ENCODE data around the gene TASP1. TPM values are rescaled to one million over a fixed set of nuclear protein-coding genes. Genes with fewer than 3 reads are reported as not detected.

Gene TASP1
- total RNA-seq, 1 experiment from 2014 or later: 25.9 TPM

DNA sequence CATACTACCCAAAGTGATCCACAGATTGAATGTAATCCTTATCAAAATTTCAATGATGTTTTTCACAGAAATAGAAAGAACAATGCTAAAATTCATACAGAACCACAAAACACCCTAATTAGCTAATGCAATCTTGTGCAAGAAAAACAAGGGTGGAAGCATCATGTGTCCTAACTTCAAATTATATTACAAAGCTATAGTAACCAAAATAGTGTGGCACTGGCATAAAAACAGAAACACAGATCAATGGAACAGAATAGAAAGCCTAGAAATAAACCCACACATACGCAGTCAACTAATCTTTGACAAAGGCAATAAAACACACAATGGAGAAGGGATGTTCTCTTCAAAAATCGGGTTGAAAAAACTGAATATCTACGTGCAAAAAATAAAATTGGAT is 131.1 kb downstream of the TASP1 start:
- Histone ChIP-seq H3K27ac (no peak overlapping the region), H3K9me3 (ENCODE audit: insufficient read depth, low read depth) (0 out of 2 replicates have a peak, but pooled peaks cover 16% of the 10 kb centered on the region), H3K9me2 (ENCODE audit: insufficient read depth) (peaks cover 3% of the 10 kb centered on the region; the same call in 1 of the 2 replicates), H3K4me1 (replicated peaks; ENCODE audit: insufficient read depth) (no peaks in the 10 kb centered on the region), H3K27me3 (ENCODE audit: insufficient read depth, low read depth) (no peaks in the 10 kb centered on the region), H3K79me2 (ENCODE audit: low read depth) (no peaks in the 10 kb centered on the region), H3K4me3 (no peak overlapping the region), H3F3A (ENCODE audit: insufficient read depth, low read depth) (no peaks in the 10 kb centered on the region; the same call in 1 of the 2 replicates), H4K20me1 (ENCODE audit: insufficient read depth) (no peaks in the 10 kb centered on the region; the same call in 1 of the 2 replicates), H2AFZ (no peak overlapping the region), H3K36me3 (ENCODE audit: low read depth) (no peaks in the 10 kb centered on the region), H3K4me2 (no peak overlapping the region)
- intact Hi-C loops (cut with micrococcal nuclease; ENCODE audit: unreplicated experiment): no loop called here
- DNase-seq: no peak
- ChIA-PET CTCF (no interaction called here), POLR2A (ENCODE audit: unreplicated experiment) (no interaction called here)
- TF ChIP-seq CTCF (conservative IDR thresholded peaks at IDR 0.05) (no peak), EZH2 (IDR thresholded peaks at IDR 0.05; ENCODE audit: low read depth) (no peak)
- no TSS peak for BruUV-seq (replicated peaks)

- Histone ChIP-seq H3K4me3 (no peak overlapping the region), H3K4me1 (replicated peaks; ENCODE audit: insufficient read depth) (no peaks in the 10 kb centered on the region), H3K27ac (no peak overlapping the region), H3K9me3 (ENCODE audit: insufficient read depth, low read depth) (peaks cover 25% of the 10 kb centered on the region; the same call in 1 of the 2 replicates), H3K9me2 (ENCODE audit: insufficient read depth) (peaks cover 3% of the 10 kb centered on the region; the same call in 1 of the 2 replicates), H3F3A (ENCODE audit: insufficient read depth, low read depth) (no peaks in the 10 kb centered on the region; the same call in 1 of the 2 replicates), H3K36me3 (ENCODE audit: low read depth) (no peaks in the 10 kb centered on the region), H3K27me3 (ENCODE audit: insufficient read depth, low read depth) (no peaks in the 10 kb centered on the region), H4K20me1 (ENCODE audit: insufficient read depth) (no peaks in the 10 kb centered on the region; the same call in 1 of the 2 replicates), H2AFZ (no peak overlapping the region), H3K79me2 (ENCODE audit: low read depth) (no peaks in the 10 kb centered on the region), H3K4me2 (no peak overlapping the region)
- DNase-seq: no peak
- intact Hi-C loops (cut with micrococcal nuclease; ENCODE audit: unreplicated experiment): no loop called here
- BruUV-seq (replicated peaks): no TSS peak
- ChIA-PET CTCF (no interaction called here), POLR2A (ENCODE audit: unreplicated experiment) (no interaction called here)
- TF ChIP-seq CTCF (conservative IDR thresholded peaks at IDR 0.05) (no peak), EZH2 (IDR thresholded peaks at IDR 0.05; ENCODE audit: low read depth) (no peak)
Observed at GRCh38 chr20:13501500-13501899, 137.2 kb downstream of the TASP1 start.

DNA sequence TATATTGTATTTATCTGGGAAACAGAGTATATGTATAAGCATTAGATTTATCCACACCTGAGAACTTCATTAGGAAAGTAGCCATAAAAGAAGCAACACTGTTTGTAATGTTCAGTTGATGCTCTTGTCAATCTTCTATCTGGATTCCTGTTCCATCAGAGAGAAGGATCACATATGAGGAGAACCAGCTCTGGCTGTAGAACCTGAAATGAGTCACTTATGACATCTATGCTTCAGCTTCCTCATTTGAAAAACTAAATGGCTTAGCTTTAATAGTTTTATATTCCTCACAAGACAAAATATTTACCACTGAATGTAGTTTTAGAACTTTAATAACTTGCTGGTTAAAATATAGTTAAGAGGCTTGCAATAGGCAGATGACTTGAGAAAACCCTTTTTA is 144.7 kb downstream of the TASP1 start:
- POLR2A ChIA-PET (ENCODE audit: unreplicated experiment): no interaction called here
- no peaks in the 10 kb centered on the region for H3F3A ChIP-seq (ENCODE audit: insufficient read depth, low read depth)
- no TSS peak for BruUV-seq (replicated peaks)
- no peaks in the 10 kb centered on the region for H3K79me2 ChIP-seq (ENCODE audit: low read depth)
- 0 out of 2 replicates have a peak, but pooled peaks cover 1% of the 10 kb centered on the region for H3K9me3 ChIP-seq (ENCODE audit: insufficient read depth, low read depth)
- intact Hi-C loops (cut with micrococcal nuclease; ENCODE audit: unreplicated experiment): no loop called here
- no peak overlapping the region for H3K27ac ChIP-seq
- no peak overlapping the region for H3K4me2 ChIP-seq
- CTCF ChIA-PET: no interaction called here
- no peak for DNase-seq
- H3K9me2 ChIP-seq (ENCODE audit: insufficient read depth): no peaks in the 10 kb centered on the region
- H4K20me1 ChIP-seq (ENCODE audit: insufficient read depth): peaks cover 5% of the 10 kb centered on the region; the same call in 1 of the 2 replicates
- no peaks in the 10 kb centered on the region for H3K36me3 ChIP-seq (ENCODE audit: low read depth)
- peaks cover 5% of the 10 kb centered on the region; the same call in 1 of the 2 replicates for H3K4me1 ChIP-seq (replicated peaks; ENCODE audit: insufficient read depth)
- no peak overlapping the region for H2AFZ ChIP-seq
- H3K4me3 ChIP-seq: no peak overlapping the region
- no peak for TF ChIP-seq CTCF (conservative IDR thresholded peaks at IDR 0.05)
- no peak for TF ChIP-seq EZH2 (IDR thresholded peaks at IDR 0.05; ENCODE audit: low read depth)
- no peaks in the 10 kb centered on the region for H3K27me3 ChIP-seq (ENCODE audit: insufficient read depth, low read depth)

Measured in PC-9 (cell line).